HCT116 (cell line): ENCODE data around the gene MS4A8. TPM values are rescaled to one million over a fixed set of nuclear protein-coding genes. Genes with fewer than 3 reads are reported as not detected.

Source experiments
- ATAC-seq: fragments of 200-7000 bp; cut with Tn5 transposase; 2 replicates; pipeline ENCODE4 v1.9.1; 2020; ENCODE audit warnings: mild to moderate bottlenecking, moderate library complexity
- BruUV-seq: library from RNA; stranded (reverse); fragments of 400-500 nt; replicated peaks from 2 replicates; lab custom pipeline; 2021; lab: Mats Ljungman, UMichigan
- CTCF ChIA-PET: fragments of 300-600 bp; sonication (Branson Sonifier 250); formaldehyde crosslinking; loops from one replicate; lab custom pipeline; 2021; ENCODE audit warnings: antibody characterized with exemption; lab: Charles Lee
- POLR2A ChIA-PET: fragments of 300-600, 350-600 bp; sonication (Branson Sonifier 250); formaldehyde crosslinking; loops from one replicate; lab custom pipeline; 2021; ENCODE audit warnings: antibody characterized with exemption; lab: Charles Lee
- RAD21 ChIA-PET, 2 experiments: fragments of 300-600 bp; sonication (Branson Sonifier 250); formaldehyde crosslinking; loops; one replicate each; lab custom pipeline; 2023; ENCODE audit warnings: low total read pairs in 2 of 2; ENCODE audit not compliant: uncharacterized antibody in 2 of 2, unreplicated experiment in 2 of 2, low non-redundant PET in 1 of 2; lab: Charles Lee
- DNase-seq: peaks from one replicate; pipeline ENCODE4 v3.0.0-alpha.2; 2010; ENCODE audit warnings: low read depth, low spot score
- H2AFZ ChIP-seq: fragments of 200-600 bp; shearing (Covaris generic), sonication (generic); 2 replicates; pipeline ENCODE4 v1.6.1; 2017; ENCODE audit warnings: low read depth, mixed run types, mixed read lengths, antibody characterized with exemption, low read length; ENCODE audit not compliant: poor library complexity, severe bottlenecking
- H3K27ac ChIP-seq: 2 replicates; pipeline ENCODE4 v1.5.1; 2012; ENCODE audit warnings: low read depth, low read length
- H3K27me3 ChIP-seq: fragments of 200-600 bp; sonication (generic); 2 replicates; pipeline ENCODE4 v1.6.1; 2016; ENCODE audit warnings: mixed run types, low read length, mixed read lengths; ENCODE audit not compliant: insufficient read depth
- H3K36me3 ChIP-seq, 2 experiments: fragments of 200-500 bp in 1 of 2; fragments of 200-600 bp in 1 of 2; sonication (Bioruptor generic) in 1 of 2; sonication (generic) in 1 of 2; 2 replicates each; pipeline versions ENCODE4 v1.5.1 to v1.6.1; 2014 to 2016; ENCODE audit warnings: low read length in 2 of 2, inconsistent platforms in 1 of 2, mixed read lengths in 1 of 2, mixed run types in 1 of 2; ENCODE audit not compliant: insufficient read depth in 2 of 2, control insufficient read depth in 1 of 2
- H3K4me1 ChIP-seq, 2 experiments: fragments of 200-600 bp in 1 of 2; sonication (generic) in 1 of 2; 2 replicates each; pipeline versions ENCODE4 v1.5.1 to v1.6.1; 2012 to 2017; ENCODE audit warnings: low read length in 2 of 2, inconsistent platforms in 1 of 2, mild to moderate bottlenecking in 1 of 2, mixed read lengths in 1 of 2, mixed run types in 1 of 2, moderate library complexity in 1 of 2; ENCODE audit not compliant: insufficient read depth in 2 of 2, control insufficient read depth in 1 of 2
- H3K4me2 ChIP-seq: fragments of 200-600 bp; sonication (generic); 2 replicates; pipeline ENCODE4 v1.6.1; 2017; ENCODE audit warnings: mixed run types, low read length, mixed read lengths
- H3K4me3 ChIP-seq, 2 experiments: fragments of 200-600 bp in 1 of 2; sonication (generic) in 1 of 2; replicated peaks in 1 of 2; 2 replicates each; pipeline ENCODE4 v1.5.1; 2011 to 2016; ENCODE audit warnings: low read length in 2 of 2, control low read depth in 1 of 2, low read depth in 1 of 2, mild to moderate bottlenecking in 1 of 2, mixed read lengths in 1 of 2, mixed run types in 1 of 2
- H3K79me2 ChIP-seq: fragments of 200-600 bp; sonication (generic); 2 replicates; pipeline ENCODE4 v1.6.1; 2017; ENCODE audit warnings: mild to moderate bottlenecking, mixed run types, low read length, moderate library complexity, mixed read lengths; ENCODE audit not compliant: insufficient read depth
- H3K9ac ChIP-seq: fragments of 200-600 bp; sonication (generic); 2 replicates; pipeline ENCODE4 v1.6.1; 2016; ENCODE audit warnings: low read length, mixed read lengths
- H3K9me2 ChIP-seq: fragments of 200-600 bp; sonication (generic), shearing (Covaris generic); 2 replicates; pipeline ENCODE4 v1.6.1; 2017; ENCODE audit warnings: mixed run types, mild to moderate bottlenecking, moderate library complexity; ENCODE audit not compliant: insufficient read depth
- H3K9me3 ChIP-seq, 2 experiments: fragments of 200-500 bp in 1 of 2; fragments of 200-600 bp in 1 of 2; sonication (Bioruptor generic) in 1 of 2; sonication (generic) in 1 of 2; 2 replicates each; pipeline ENCODE4 v1.6.1; 2014 to 2017; ENCODE audit warnings: low read length in 2 of 2, mixed read lengths in 2 of 2, inconsistent platforms in 1 of 2, low read depth in 1 of 2, mild to moderate bottlenecking in 1 of 2, mixed run types in 1 of 2, moderate library complexity in 1 of 2; ENCODE audit not compliant: control insufficient read depth in 1 of 2, insufficient read depth in 1 of 2
- H4K20me1 ChIP-seq: fragments of 200-600 bp; sonication (generic), shearing (Covaris generic); 2 replicates; pipeline ENCODE4 v1.6.1; 2017; ENCODE audit warnings: mixed run types, mild to moderate bottlenecking, moderate library complexity; ENCODE audit not compliant: insufficient read depth
- CTCF ChIP-seq, 3 experiments: fragments of 200-600 bp in 1 of 3; sonication (generic) in 1 of 3; IDR thresholded peaks in 2 of 3; conservative IDR thresholded peaks in 1 of 3; 2 replicates each; pipeline ENCODE4 v1.5.1; 2012 to 2017; ENCODE audit warnings: low read depth in 2 of 3, low read length in 2 of 3, antibody characterized with exemption in 1 of 3, borderline replicate concordance in 1 of 3, control low read depth in 1 of 3, mild to moderate bottlenecking in 1 of 3, mixed read lengths in 1 of 3, mixed run types in 1 of 3, moderate library complexity in 1 of 3; ENCODE audit not compliant: insufficient read depth in 1 of 3
- ELF1 ChIP-seq: IDR thresholded peaks from 2 replicates; pipeline ENCODE4 v1.6.1; 2012; ENCODE audit warnings: low read depth, borderline replicate concordance
- JUND ChIP-seq: IDR thresholded peaks from 2 replicates; pipeline ENCODE4 v1.6.1; 2012
- MAX ChIP-seq: IDR thresholded peaks from 2 replicates; pipeline ENCODE4 v1.6.1; 2012
- RAD21 ChIP-seq: IDR thresholded peaks from 2 replicates; pipeline ENCODE4 v1.6.1; 2012; ENCODE audit warnings: low read depth, mild to moderate bottlenecking
- SIN3A ChIP-seq: IDR thresholded peaks from 2 replicates; pipeline ENCODE4 v1.6.1; 2012; ENCODE audit warnings: low read depth
- ZFX ChIP-seq: fragments of 450-650 bp; IDR thresholded peaks from 2 replicates; pipeline ENCODE4 v1.6.1; 2017
- intact Hi-C: fragments of 100-400 bp; cut with micrococcal nuclease; formaldehyde crosslinking; loops from 2 replicates; pipeline ENCODE4 v1.10.0; 2022
- total RNA-seq: library from RNA; stranded (reverse); gene quantifications from one replicate; pipeline ENCODE4 v1.2.1, GENCODE V29; 2021; ENCODE audit not compliant: unreplicated experiment

MS4A8 gene
- total RNA-seq, 1 experiment from 2014 or later: 0.17 TPM

GRCh38 chr11:60756307-60757032 lies 57.1 kb downstream of the MS4A8 start, which contains the start of gene MS4A15:
Gene MS4A15 (plus strand): TSS chr11:60756867. CDS start chr11:60763734, 6,867 bp downstream.
- Histone ChIP-seq H3K4me1 (no peaks in the 10 kb centered on the region), H3K27ac (no peak within 1 kb of the TSS), H4K20me1 (no peaks in the 10 kb centered on the region), H3K9me3 (no peaks in the 10 kb centered on the region), H3K4me2 (no peak within 1 kb of the TSS), H2AFZ (no peak within 1 kb of the TSS), H3K79me2 (no peaks in the 10 kb centered on the region), H3K27me3 (peaks cover 16% of the 10 kb centered on the region; the same call in 1 of the 2 replicates), H3K9ac (no peak within 1 kb of the TSS), H3K9me2 (no peaks in the 10 kb centered on the region), H3K36me3 (no peaks in the 10 kb centered on the region), H3K4me3 (no peak within 1 kb of the TSS)
- ChIA-PET CTCF (interaction anchor here (0.8 to 1.7 kb wide), 8 partner anchors 9 to 491 kb away, joined by 3 to 11 read pairs (median 4); no protein-coding TSS in a partner anchor), POLR2A (no interaction called here), RAD21 (no interaction called here)
- ATAC-seq: peak; percentile 94
- TF ChIP-seq ELF1 (no peak), RAD21 (peak; percentile 38), ZFX (no peak), SIN3A (no peak), MAX (no peak), CTCF (IDR thresholded peaks at IDR 0.05 in 2 of 3, conservative IDR thresholded peaks at IDR 0.05 in 1 of 3; ENCODE audit: borderline replicate concordance in 1 of 3, insufficient read depth in 1 of 3, low read depth in 2 of 3, low read length in 2 of 3) (peak; percentile 46 to 63 (median 50); a peak in 5 of 6 replicates), JUND (no peak)
- DNase-seq: peak; percentile 29
- intact Hi-C loops: loop anchor here (1.0 to 5.0 kb wide), 2 partner anchors 55 to 489 kb away; no protein-coding TSS in a partner anchor
- BruUV-seq: no TSS peak
